ENCODE measurements around the gene FANCE. TPM values are rescaled to one million over a fixed set of nuclear protein-coding genes. Genes with fewer than 3 reads are reported as not detected.

FANCE gene
- total and polyA plus RNA-seq, 9 of the 15 experiments (the other 6 are each of a cell fraction or from before 2014, with no cell fraction given): 5.7 to 30.2 (median 17.0) TPM

DNA sequence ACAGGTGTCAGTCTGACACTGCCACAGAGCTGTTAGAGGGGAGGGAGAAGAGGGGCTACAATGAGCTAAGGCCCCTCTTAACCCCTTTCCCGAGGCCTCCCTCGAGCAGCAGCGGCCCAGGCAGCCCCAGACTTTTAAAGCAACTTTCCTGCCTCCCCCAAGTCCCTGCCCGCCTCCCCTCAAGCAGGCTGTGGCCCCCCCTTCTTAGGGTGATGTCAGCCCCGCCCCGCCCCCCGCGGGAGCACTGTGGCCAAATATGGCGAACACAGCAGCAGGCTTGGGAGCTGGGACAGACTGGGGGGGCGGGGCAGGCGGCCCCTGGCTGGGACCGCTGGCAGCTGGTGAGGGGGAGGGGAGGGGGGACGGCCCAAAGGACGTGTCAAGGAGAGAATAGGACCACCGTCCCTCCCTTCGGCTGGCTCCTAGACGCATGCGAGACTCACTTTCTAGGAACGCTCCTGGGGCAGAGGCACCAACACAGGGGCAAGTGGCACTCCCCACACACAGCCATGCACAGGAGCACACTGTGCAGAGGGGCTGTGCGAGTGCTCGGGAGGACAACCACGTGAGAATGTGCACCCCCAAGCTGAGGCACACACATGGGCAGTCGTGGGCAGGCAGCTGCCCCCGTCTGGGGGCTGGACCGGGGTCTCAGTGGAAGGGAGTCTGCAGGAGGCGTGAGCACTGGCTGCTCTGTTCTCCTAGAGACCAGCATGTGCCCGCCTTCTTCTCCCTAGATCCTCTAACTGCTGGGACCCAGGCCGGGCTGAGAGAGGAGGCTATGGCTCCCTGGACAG is 38.1 kb downstream of the FANCE start (continued):
- TF ChIP-seq, protein P1, sequence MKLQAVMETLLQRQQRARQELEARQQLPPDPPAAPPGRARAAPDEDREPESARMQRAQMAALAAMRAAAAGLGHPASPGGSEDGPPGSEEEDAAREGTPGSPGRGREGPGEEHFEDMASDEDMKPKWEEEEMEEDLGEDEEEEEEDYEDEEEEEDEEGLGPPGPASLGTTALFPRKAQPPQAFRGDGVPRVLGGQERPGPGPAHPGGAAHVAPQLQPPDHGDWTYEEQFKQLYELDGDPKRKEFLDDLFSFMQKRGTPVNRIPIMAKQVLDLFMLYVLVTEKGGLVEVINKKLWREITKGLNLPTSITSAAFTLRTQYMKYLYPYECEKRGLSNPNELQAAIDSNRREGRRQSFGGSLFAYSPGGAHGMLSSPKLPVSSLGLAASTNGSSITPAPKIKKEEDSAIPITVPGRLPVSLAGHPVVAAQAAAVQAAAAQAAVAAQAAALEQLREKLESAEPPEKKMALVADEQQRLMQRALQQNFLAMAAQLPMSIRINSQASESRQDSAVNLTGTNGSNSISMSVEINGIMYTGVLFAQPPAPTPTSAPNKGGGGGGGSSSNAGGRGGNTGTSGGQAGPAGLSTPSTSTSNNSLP (IDR thresholded peaks at IDR 0.05; ENCODE audit: borderline replicate concordance, low read depth, low read length): no peak
- peak; percentile 59 for TF ChIP-seq ZFP36 (IDR thresholded peaks at IDR 0.05; ENCODE audit: low read depth, low read length, partially characterized antibody)
- no peak for TF ChIP-seq NCOA1 (IDR thresholded peaks at IDR 0.05; ENCODE audit: low read depth)
- no peak for TF ChIP-seq TRIM24 (IDR thresholded peaks at IDR 0.05)
- TF ChIP-seq RNF2 (IDR thresholded peaks at IDR 0.05): peak; percentile 69; the same call in 1 of the 2 replicates
- 0 out of 2 replicates have a peak, but pooled peaks have one; percentile 13 for TF ChIP-seq EP300 (IDR thresholded peaks at IDR 0.05; ENCODE audit: low read length)
- TF ChIP-seq ZNF766 (CRISPR knock-in tag; conservative IDR thresholded peaks at IDR 0.05): peak; percentile 71; the same call in 1 of the 2 replicates
- TF ChIP-seq, protein P2, sequence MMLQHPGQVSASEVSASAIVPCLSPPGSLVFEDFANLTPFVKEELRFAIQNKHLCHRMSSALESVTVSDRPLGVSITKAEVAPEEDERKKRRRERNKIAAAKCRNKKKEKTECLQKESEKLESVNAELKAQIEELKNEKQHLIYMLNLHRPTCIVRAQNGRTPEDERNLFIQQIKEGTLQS (IDR thresholded peaks at IDR 0.05): peak; percentile 93
- TF ChIP-seq, protein P2 (CRISPR knock-in tag; conservative IDR thresholded peaks at IDR 0.05): no peak
- TF ChIP-seq, protein P3, sequence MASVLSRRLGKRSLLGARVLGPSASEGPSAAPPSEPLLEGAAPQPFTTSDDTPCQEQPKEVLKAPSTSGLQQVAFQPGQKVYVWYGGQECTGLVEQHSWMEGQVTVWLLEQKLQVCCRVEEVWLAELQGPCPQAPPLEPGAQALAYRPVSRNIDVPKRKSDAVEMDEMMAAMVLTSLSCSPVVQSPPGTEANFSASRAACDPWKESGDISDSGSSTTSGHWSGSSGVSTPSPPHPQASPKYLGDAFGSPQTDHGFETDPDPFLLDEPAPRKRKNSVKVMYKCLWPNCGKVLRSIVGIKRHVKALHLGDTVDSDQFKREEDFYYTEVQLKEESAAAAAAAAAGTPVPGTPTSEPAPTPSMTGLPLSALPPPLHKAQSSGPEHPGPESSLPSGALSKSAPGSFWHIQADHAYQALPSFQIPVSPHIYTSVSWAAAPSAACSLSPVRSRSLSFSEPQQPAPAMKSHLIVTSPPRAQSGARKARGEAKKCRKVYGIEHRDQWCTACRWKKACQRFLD (CRISPR knock-in tag; IDR thresholded peaks at IDR 0.05): peak; percentile 87
- TF ChIP-seq, protein P4, sequence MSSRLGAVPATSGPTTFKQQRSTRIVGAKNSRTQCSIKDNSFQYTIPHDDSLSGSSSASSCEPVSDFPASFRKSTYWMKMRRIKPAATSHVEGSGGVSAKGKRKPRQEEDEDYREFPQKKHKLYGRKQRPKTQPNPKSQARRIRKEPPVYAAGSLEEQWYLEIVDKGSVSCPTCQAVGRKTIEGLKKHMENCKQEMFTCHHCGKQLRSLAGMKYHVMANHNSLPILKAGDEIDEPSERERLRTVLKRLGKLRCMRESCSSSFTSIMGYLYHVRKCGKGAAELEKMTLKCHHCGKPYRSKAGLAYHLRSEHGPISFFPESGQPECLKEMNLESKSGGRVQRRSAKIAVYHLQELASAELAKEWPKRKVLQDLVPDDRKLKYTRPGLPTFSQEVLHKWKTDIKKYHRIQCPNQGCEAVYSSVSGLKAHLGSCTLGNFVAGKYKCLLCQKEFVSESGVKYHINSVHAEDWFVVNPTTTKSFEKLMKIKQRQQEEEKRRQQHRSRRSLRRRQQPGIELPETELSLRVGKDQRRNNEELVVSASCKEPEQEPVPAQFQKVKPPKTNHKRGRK (tag; IDR thresholded peaks at IDR 0.05): no peak
- TF ChIP-seq MYC (IDR thresholded peaks at IDR 0.05; ENCODE audit: low read depth, low read length): 0 out of 2 replicates have a peak, but pooled peaks have one; percentile 20
- TF ChIP-seq MYC (CRISPR knock-in tag; IDR thresholded peaks at IDR 0.05; ENCODE audit: borderline replicate concordance, low read depth): 0 out of 2 replicates have a peak, but pooled peaks have one; percentile 31
- TF ChIP-seq, protein P5, sequence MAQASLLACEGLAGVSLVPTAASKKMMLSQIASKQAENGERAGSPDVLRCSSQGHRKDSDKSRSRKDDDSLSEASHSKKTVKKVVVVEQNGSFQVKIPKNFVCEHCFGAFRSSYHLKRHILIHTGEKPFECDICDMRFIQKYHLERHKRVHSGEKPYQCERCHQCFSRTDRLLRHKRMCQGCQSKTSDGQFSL (CRISPR knock-in tag; IDR thresholded peaks at IDR 0.05): peak; percentile 64; the same call in 1 of the 2 replicates
- TF ChIP-seq, protein P5 (tag; IDR thresholded peaks at IDR 0.05): peak in 1 of 2 experiments; percentile 63; a peak in 1 of 4 replicates
- TF ChIP-seq, protein P6, sequence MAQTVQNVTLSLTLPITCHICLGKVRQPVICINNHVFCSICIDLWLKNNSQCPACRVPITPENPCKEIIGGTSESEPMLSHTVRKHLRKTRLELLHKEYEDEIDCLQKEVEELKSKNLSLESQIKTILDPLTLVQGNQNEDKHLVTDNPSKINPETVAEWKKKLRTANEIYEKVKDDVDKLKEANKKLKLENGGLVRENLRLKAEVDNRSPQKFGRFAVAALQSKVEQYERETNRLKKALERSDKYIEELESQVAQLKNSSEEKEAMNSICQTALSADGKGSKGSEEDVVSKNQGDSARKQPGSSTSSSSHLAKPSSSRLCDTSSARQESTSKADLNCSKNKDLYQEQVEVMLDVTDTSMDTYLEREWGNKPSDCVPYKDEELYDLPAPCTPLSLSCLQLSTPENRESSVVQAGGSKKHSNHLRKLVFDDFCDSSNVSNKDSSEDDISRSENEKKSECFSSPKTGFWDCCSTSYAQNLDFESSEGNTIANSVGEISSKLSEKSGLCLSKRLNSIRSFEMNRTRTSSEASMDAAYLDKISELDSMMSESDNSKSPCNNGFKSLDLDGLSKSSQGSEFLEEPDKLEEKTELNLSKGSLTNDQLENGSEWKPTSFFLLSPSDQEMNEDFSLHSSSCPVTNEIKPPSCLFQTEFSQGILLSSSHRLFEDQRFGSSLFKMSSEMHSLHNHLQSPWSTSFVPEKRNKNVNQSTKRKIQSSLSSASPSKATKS (CRISPR knock-in tag; IDR thresholded peaks at IDR 0.05): no peak
- no peak for TF ChIP-seq TBP (optimal IDR thresholded peaks at IDR 0.05; ENCODE audit: low read depth, low read length)
- TF ChIP-seq HMG20A (CRISPR knock-in tag; conservative IDR thresholded peaks at IDR 0.05): no peak
